Neural progenitor cell (in vitro differentiated cells): ENCODE results near the gene PATE1.

ENCODE experiments used
- CTCF ChIP-seq: fragments of 200-600 bp; sonication (generic); IDR thresholded peaks from 2 replicates; pipeline ENCODE4 v1.5.1; 2017; ENCODE audit warnings: antibody characterized with exemption, mild to moderate bottlenecking
- EZH2 ChIP-seq: fragments of 200-600 bp; sonication (generic); IDR thresholded peaks from 2 replicates; pipeline ENCODE4 v1.6.1; 2017; ENCODE audit warnings: antibody characterized with exemption, mild to moderate bottlenecking, moderate library complexity

GRCh38 chr11:125728969-125729368 lies 17.1 kb upstream of the PATE1 start:
- TF ChIP-seq CTCF (no peak), EZH2 (no peak)
